ENCODE measurements around the gene DOCK6.

Gene DOCK6

GRCh38 chr19:11194656-11195558 is 67.4 kb downstream of the DOCK6 start:
- Histone ChIP-seq H3K27ac (no peak overlapping the region), H3K4me3 (ENCODE audit: low read depth in 1 of 2, low read length in 1 of 2) (no peak overlapping the region), H3K4me1 (ENCODE audit: control insufficient read depth in 1 of 2, insufficient read depth in 1 of 2, low read depth in 1 of 2, low read length in 1 of 2) (peaks cover 12 to 14% of the 10 kb centered on the region in 2 experiments), H3K27me3 (peaks cover 49% of the 10 kb centered on the region), H3K36me3 (no peaks in the 10 kb centered on the region), H3K9me3 (no peaks in the 10 kb centered on the region)
- no peak for TF ChIP-seq CTCF (IDR thresholded peaks at IDR 0.05)

- TF ChIP-seq CTCF (IDR thresholded peaks at IDR 0.05) = no peak
- Histone ChIP-seq H3K27me3 (peaks cover 49% of the 10 kb centered on the region), H3K9me3 (no peaks in the 10 kb centered on the region), H3K4me1 (ENCODE audit: control insufficient read depth in 1 of 2, insufficient read depth in 1 of 2, low read depth in 1 of 2, low read length in 1 of 2) (peaks cover 12 to 14% of the 10 kb centered on the region in 2 experiments), H3K27ac (no peak overlapping the region), H3K36me3 (no peaks in the 10 kb centered on the region), H3K4me3 (ENCODE audit: low read depth in 1 of 2, low read length in 1 of 2) (no peak overlapping the region)
Observed at GRCh38 chr19:11194173-11194572, 68.2 kb downstream of the DOCK6 start.

GRCh38 chr19:11192957-11193939 is 69.1 kb downstream of the DOCK6 start:
- peaks cover 12 to 14% of the 10 kb centered on the region in 2 experiments for H3K4me1 ChIP-seq (ENCODE audit: control insufficient read depth in 1 of 2, insufficient read depth in 1 of 2, low read depth in 1 of 2, low read length in 1 of 2)
- H3K4me3 ChIP-seq (ENCODE audit: low read depth in 1 of 2, low read length in 1 of 2) = no peak overlapping the region
- peaks cover 39% of the 10 kb centered on the region for H3K27me3 ChIP-seq
- no peaks in the 10 kb centered on the region for H3K36me3 ChIP-seq
- no peak for TF ChIP-seq CTCF (IDR thresholded peaks at IDR 0.05)
- no peaks in the 10 kb centered on the region for H3K9me3 ChIP-seq
- no peak overlapping the region for H3K27ac ChIP-seq

GRCh38 chr19:11191934-11192333 is 70.4 kb downstream of the DOCK6 start:
- Histone ChIP-seq H3K36me3 (no peaks in the 10 kb centered on the region), H3K4me3 (ENCODE audit: low read depth in 1 of 2, low read length in 1 of 2) (no peak overlapping the region), H3K27me3 (peaks cover 26% of the 10 kb centered on the region), H3K27ac (no peak overlapping the region), H3K4me1 (ENCODE audit: control insufficient read depth in 1 of 2, insufficient read depth in 1 of 2, low read depth in 1 of 2, low read length in 1 of 2) (peaks cover 5% of the 10 kb centered on the region in 2 experiments), H3K9me3 (no peaks in the 10 kb centered on the region)
- TF ChIP-seq CTCF (IDR thresholded peaks at IDR 0.05) = no peak

GRCh38 chr19:11191273-11191755 is 71.0 kb downstream of the DOCK6 start:
- H3K27ac ChIP-seq = no peak overlapping the region
- peaks cover 0 to under 1% of the 10 kb centered on the region in 2 experiments for H3K4me1 ChIP-seq (ENCODE audit: control insufficient read depth in 1 of 2, insufficient read depth in 1 of 2, low read depth in 1 of 2, low read length in 1 of 2)
- H3K36me3 ChIP-seq = no peaks in the 10 kb centered on the region
- no peaks in the 10 kb centered on the region for H3K9me3 ChIP-seq
- no peak for TF ChIP-seq CTCF (IDR thresholded peaks at IDR 0.05)
- peaks cover 20% of the 10 kb centered on the region for H3K27me3 ChIP-seq
- H3K4me3 ChIP-seq (ENCODE audit: low read depth in 1 of 2, low read length in 1 of 2) = no peak overlapping the region
